ENCODE data around the gene SIPA1L3. TPM values are rescaled to one million over a fixed set of nuclear protein-coding genes. Genes with fewer than 3 reads are reported as not detected.

SIPA1L3 gene
- total and polyA plus RNA-seq, 10 of the 15 experiments (the other 5 are each of a cell fraction or from before 2014, with no cell fraction given) = 0.24 to 66.2 (median 19.1) TPM

GRCh38 chr19:38255383-38256014 lies 348.5 kb downstream of the SIPA1L3 start:
- Histone ChIP-seq H3K27ac (ENCODE audit: control insufficient read depth, insufficient read depth) (no peak overlapping the region), H3K4me2 (ENCODE audit: control insufficient read depth, insufficient read depth) (no peak overlapping the region), H3K27me3 (replicated peaks in 1 of 2; ENCODE audit: control insufficient read depth in 2 of 2, insufficient read depth in 2 of 2, low read length in 1 of 2) (peaks cover 0 to 4% of the 10 kb centered on the region in 2 experiments; a peak in 3 of 4 replicates), H2AFZ (ENCODE audit: control insufficient read depth, low read depth, low read length) (no peak overlapping the region), H3K4me1 (ENCODE audit: control insufficient read depth, insufficient read depth, low read length) (no peaks in the 10 kb centered on the region), H3K4me3 (no peak overlapping the region), H3K79me2 (ENCODE audit: control insufficient read depth, insufficient read depth, low read length) (no peaks in the 10 kb centered on the region), H3K36me3 (ENCODE audit: control insufficient read depth in 2 of 2, insufficient read depth in 2 of 2, low read length in 1 of 2) (no peaks in the 10 kb centered on the region), H4K20me1 (ENCODE audit: control insufficient read depth, insufficient read depth) (no peaks in the 10 kb centered on the region), H3K9ac (ENCODE audit: control insufficient read depth, insufficient read depth, low read length) (no peak overlapping the region), H3K9me3 (replicated peaks; ENCODE audit: control insufficient read depth, insufficient read depth, low read length) (no peaks in the 10 kb centered on the region)
- BruUV-seq (replicated peaks) = no TSS peak
- DNase-seq (ENCODE audit: low read depth, low spot score) (no peak), FAIRE-seq (no peak), ATAC-seq (no peak; the same call in 2 of the 3 replicates)
- ChIA-PET RAD21 (ENCODE audit: unreplicated experiment) (interaction anchor here (1.7 kb wide), 1 partner anchor 29 kb away, joined by 3 read pairs; no protein-coding TSS in a partner anchor), CTCF (interaction anchor here (1.1 to 1.2 kb wide), 2 partner anchors 10 to 77 kb away, joined by 3 to 4 read pairs; no protein-coding TSS in a partner anchor), SMC1A (ENCODE audit: uncharacterized antibody, unreplicated experiment) (no interaction called here), POLR2A (no interaction called here)
- WGBS (ENCODE audit: insufficient coverage, insufficient replicate concordance, low lambda C conversion rate, missing lambda C conversion rate) = 32% methylated on average over 17 of the region's 17 CpGs
- no peak for TF ChIP-seq HDGF (IDR thresholded peaks at IDR 0.05)
- TF ChIP-seq RELA (IDR thresholded peaks at IDR 0.05; ENCODE audit: borderline replicate concordance, partially characterized antibody) = no peak
- no peak for TF ChIP-seq EGR1 (IDR thresholded peaks at IDR 0.05; ENCODE audit: borderline replicate concordance in 1 of 2, low read depth in 2 of 2, low read length in 2 of 2)
- no peak for TF ChIP-seq SREBF1 (IDR thresholded peaks at IDR 0.05; ENCODE audit: low read length)
- no peak for TF ChIP-seq HDAC2 (IDR thresholded peaks at IDR 0.05)
- TF ChIP-seq ETV6 (conservative IDR thresholded peaks at IDR 0.05 in 1 of 2, IDR thresholded peaks at IDR 0.05 in 1 of 2; ENCODE audit: borderline replicate concordance in 1 of 2, low read depth in 1 of 2) = no peak
- TF ChIP-seq CREM (IDR thresholded peaks at IDR 0.05; ENCODE audit: low read depth) = no peak
- no peak for TF ChIP-seq BCL11A (IDR thresholded peaks at IDR 0.05; ENCODE audit: low read depth, low read length)
- no peak for TF ChIP-seq ZNF217 (IDR thresholded peaks at IDR 0.05)
- TF ChIP-seq BMI1 (IDR thresholded peaks at IDR 0.05; ENCODE audit: borderline replicate concordance) = no peak
- TF ChIP-seq YBX1 (IDR thresholded peaks at IDR 0.05) = no peak
- no peak for TF ChIP-seq MTA2 (IDR thresholded peaks at IDR 0.05; ENCODE audit: low read depth)
- intact Hi-C loops (cut with micrococcal nuclease; ENCODE audit: unreplicated experiment) (no loop called here), in situ Hi-C loops (cut with MboI) (no loop called here)

Small RNA genes within 50 kb of the gene (small RNA-seq; reads per million reads assigned to genes)
- gene RN7SL663P = not detected

Other genes starting within 250 kb of the SIPA1L3 start
- 2.1 and 2.7 TPM in 2 replicates for gene ZNF607, start 187.4 kb upstream of the SIPA1L3 start, total RNA-seq (2014; rRNA removed)
- gene ZNF607, start 187.4 kb upstream of the SIPA1L3 start, total RNA-seq (2014; rRNA removed; fragmentation: Illumina TruSeq; extraction: Trizol) = 3.1 and 3.4 TPM in 2 replicates
- gene ZNF607, start 187.4 kb upstream of the SIPA1L3 start, total RNA-seq (2021) = 3.9 and 5.7 TPM in 2 replicates
- 1.4 TPM in 2 replicates for gene ZNF607, start 187.4 kb upstream of the SIPA1L3 start, polyA plus RNA-seq (2011; rRNA removed)
- gene ZNF607, start 187.4 kb upstream of the SIPA1L3 start, polyA plus RNA-seq (2014; fragmentation: Illumina TruSeq; extraction: Trizol) = 2.4 and 2.5 TPM in 2 replicates
- gene ZNF607, start 187.4 kb upstream of the SIPA1L3 start, polyA plus RNA-seq (2014; fragmentation: Nextera tagmentation; extraction: Ambion mirVana) = under 1 TPM; 0.47 to 0.90 TPM
- 1.9 and 2.1 TPM in 2 replicates for gene ZNF607, start 187.4 kb upstream of the SIPA1L3 start, polyA plus RNA-seq (2014; rRNA removed)
- 1 to 10 TPM; 3.0 to 3.6 TPM for gene ZNF607, start 187.4 kb upstream of the SIPA1L3 start, polyA plus RNA-seq (2016; fragmentation: Nextera tagmentation; extraction: Ambion mirVana)
- gene ZNF573, start 127.6 kb upstream of the SIPA1L3 start, total RNA-seq (2014; rRNA removed) = 2.2 and 2.3 TPM in 2 replicates
- gene ZNF573, start 127.6 kb upstream of the SIPA1L3 start, total RNA-seq (2014; rRNA removed; fragmentation: Illumina TruSeq; extraction: Trizol) = 3.9 and 5.5 TPM in 2 replicates
- 2.2 and 2.5 TPM in 2 replicates for gene ZNF573, start 127.6 kb upstream of the SIPA1L3 start, total RNA-seq (2021)
- 4.4 and 9.3 TPM in 2 replicates for gene ZNF573, start 127.6 kb upstream of the SIPA1L3 start, polyA plus RNA-seq (2011; rRNA removed)
- 0.54 and 1.3 TPM in 2 replicates for gene ZNF573, start 127.6 kb upstream of the SIPA1L3 start, polyA plus RNA-seq (2014; fragmentation: Illumina TruSeq; extraction: Trizol)
- 1 to 10 TPM in 1 of 2 experiments, under 1 TPM in 1; 0.38 to 1.9 TPM for gene ZNF573, start 127.6 kb upstream of the SIPA1L3 start, polyA plus RNA-seq (2014; fragmentation: Nextera tagmentation; extraction: Ambion mirVana)
- 0.82 and 1.4 TPM in 2 replicates for gene ZNF573, start 127.6 kb upstream of the SIPA1L3 start, polyA plus RNA-seq (2014; rRNA removed)
- gene ZNF573, start 127.6 kb upstream of the SIPA1L3 start, polyA plus RNA-seq (2016; fragmentation: Nextera tagmentation; extraction: Ambion mirVana) = 1 to 10 TPM; 2.5 TPM
- gene WDR87, start 614 bp upstream of the SIPA1L3 start, total RNA-seq (2014; rRNA removed) = under 0.01 TPM in 1 of 2 replicates, not detected in the other
- not detected in 2 replicates for gene WDR87, start 614 bp upstream of the SIPA1L3 start, total RNA-seq (2014; rRNA removed; fragmentation: Illumina TruSeq; extraction: Trizol)
- not detected in 2 replicates for gene WDR87, start 614 bp upstream of the SIPA1L3 start, total RNA-seq (2021)
- not detected in 2 replicates for gene WDR87, start 614 bp upstream of the SIPA1L3 start, polyA plus RNA-seq (2011; rRNA removed)
- 0.03 TPM in 1 of 2 replicates, not detected in the other for gene WDR87, start 614 bp upstream of the SIPA1L3 start, polyA plus RNA-seq (2014; fragmentation: Illumina TruSeq; extraction: Trizol)
- not detected for gene WDR87, start 614 bp upstream of the SIPA1L3 start, polyA plus RNA-seq (2014; fragmentation: Nextera tagmentation; extraction: Ambion mirVana)
- not detected in 2 replicates for gene WDR87, start 614 bp upstream of the SIPA1L3 start, polyA plus RNA-seq (2014; rRNA removed)
- not detected for gene WDR87, start 614 bp upstream of the SIPA1L3 start, polyA plus RNA-seq (2016; fragmentation: Nextera tagmentation; extraction: Ambion mirVana)

Data from GM12878 (cell line).